GM23248 (cell line): ENCODE measurements around the gene DFFB. TPM values are rescaled to one million over a fixed set of nuclear protein-coding genes. Genes with fewer than 3 reads are reported as not detected.
"Not testable (repeated sequence)": the region's sequence is repeated elsewhere in the genome, so short reads cannot be mapped to it uniquely, and the experiment has no call there.

Experiments used
- DNase-seq: peaks from one replicate; pipeline ENCODE4 v3.0.0-alpha.2; 2015
- H2AFZ ChIP-seq: fragments of 200-600 bp; sonication (generic); 2 replicates; pipeline ENCODE4 v1.6.1; 2016; ENCODE audit warnings: antibody characterized with exemption
- H3F3A ChIP-seq: fragments of 200-600 bp; sonication (generic); 2 replicates; pipeline ENCODE4 v1.6.1; 2016; ENCODE audit warnings: mild to moderate bottlenecking, antibody characterized with exemption, mixed run types; ENCODE audit not compliant: insufficient read depth
- H3K27ac ChIP-seq: fragments of 200-600 bp; sonication (generic); 2 replicates; pipeline ENCODE4 v1.5.1; 2016; ENCODE audit warnings: mild to moderate bottlenecking
- H3K27me3 ChIP-seq: fragments of 200-600 bp; sonication (generic); replicated peaks from 2 replicates; pipeline ENCODE4 v1.6.1; 2016; ENCODE audit warnings: mild to moderate bottlenecking; ENCODE audit not compliant: insufficient read depth
- H3K36me3 ChIP-seq: fragments of 200-600 bp; sonication (generic); 2 replicates; pipeline ENCODE4 v1.6.1; 2016; ENCODE audit warnings: low read depth, mild to moderate bottlenecking
- H3K4me1 ChIP-seq: fragments of 200-600 bp; sonication (generic); 2 replicates; pipeline ENCODE4 v1.6.1; 2016; ENCODE audit warnings: mild to moderate bottlenecking; ENCODE audit not compliant: insufficient read depth
- H3K4me2 ChIP-seq: fragments of 200-600 bp; sonication (generic); one replicate; pipeline ENCODE4 v1.6.1; 2016; ENCODE audit warnings: mild to moderate bottlenecking; ENCODE audit not compliant: unreplicated experiment
- H3K4me3 ChIP-seq: fragments of 200-600 bp; sonication (generic); 2 replicates; pipeline ENCODE4 v1.5.1; 2016; ENCODE audit warnings: mild to moderate bottlenecking
- H3K79me2 ChIP-seq: fragments of 200-600 bp; sonication (generic); 2 replicates; pipeline ENCODE4 v1.6.1; 2016; ENCODE audit warnings: mild to moderate bottlenecking; ENCODE audit not compliant: insufficient read depth
- H3K9ac ChIP-seq: fragments of 200-600 bp; sonication (generic); 2 replicates; pipeline ENCODE4 v1.6.1; 2016; ENCODE audit warnings: mild to moderate bottlenecking
- H3K9me2 ChIP-seq: fragments of 200-600 bp; sonication (generic); 2 replicates; pipeline ENCODE4 v1.6.1; 2016; ENCODE audit warnings: mixed run types, mild to moderate bottlenecking, moderate library complexity; ENCODE audit not compliant: insufficient read depth
- H3K9me3 ChIP-seq: fragments of 200-600 bp; sonication (generic); one replicate; pipeline ENCODE4 v1.6.1; 2017; ENCODE audit warnings: low read depth
- H4K20me1 ChIP-seq: fragments of 200-600 bp; sonication (generic); 2 replicates; pipeline ENCODE4 v1.6.0; 2016; ENCODE audit not compliant: insufficient read depth
- EZH2 ChIP-seq: fragments of 200-600 bp; sonication (generic); IDR thresholded peaks from 2 replicates; pipeline ENCODE4 v1.6.1; 2018; ENCODE audit warnings: antibody characterized with exemption, mild to moderate bottlenecking; ENCODE audit not compliant: insufficient read depth, poor library complexity, severe bottlenecking
- EZH2phosphoT487 ChIP-seq: fragments of 200-600 bp; sonication (generic); IDR thresholded peaks from 2 replicates; pipeline ENCODE4 v1.6.1; 2018; ENCODE audit warnings: antibody characterized with exemption, moderate library complexity, mild to moderate bottlenecking, low read depth; ENCODE audit not compliant: insufficient read depth
- WGBS, 2 experiments: methylation state at CpG; one replicate each; pipeline ENCODE4 v1.1.6; 2015 to 2017; ENCODE audit warnings: low lambda C conversion rate in 2 of 2, low coverage in 1 of 2; ENCODE audit errors: missing lambda C conversion rate in 2 of 2; 5-methylcytosine and 5-hydroxymethylcytosine counted together
- in situ Hi-C: fragments of 300-500 bp; cut with MboI; formaldehyde crosslinking; loops from 2 replicates; pipeline ENCODE4 v1.15.0; 2020
- polyA plus RNA-seq: library from polyadenylated mRNA; unstranded; fragments of >200 nt; fragmentation: Nextera tagmentation; extraction: Ambion mirVana; gene quantifications from 2 replicates; pipeline ENCODE4 v1.2.1, GENCODE V29; 2016
- total RNA-seq: library from RNA; depleted of rRNA; stranded (reverse); fragments of >200 nt; shearing (Covaris generic); gene quantifications from 2 replicates; pipeline ENCODE4 v1.2.3, GENCODE V29; 2014; rRNA removed

Gene DFFB
- total RNA-seq (6.4 and 18.3 TPM in 2 replicates), polyA plus RNA-seq (2.4 and 3.2 TPM in 2 replicates)

- in situ Hi-C loops, result no loop called here
- Histone ChIP-seq H3K79me2 (peaks cover 42% of the 10 kb centered on the region), H3K4me3 (peak within 1 kb of the TSS; percentile 78), H3K27me3 (no peaks in the 10 kb centered on the region), H3K36me3 (no peaks in the 10 kb centered on the region), H3K4me2 (peak within 1 kb of the TSS; percentile 96), H3K9ac (peak within 1 kb of the TSS; percentile 79), H3K4me1 (peaks cover 13% of the 10 kb centered on the region), H3K27ac (no peak within 1 kb of the TSS), H2AFZ (peak within 1 kb of the TSS; percentile 85), H4K20me1 (no peaks in the 10 kb centered on the region; the same call in 1 of the 2 replicates), H3K9me3 (no peaks in the 10 kb centered on the region), H3F3A (peaks cover 4% of the 10 kb centered on the region; the same call in 1 of the 2 replicates), H3K9me2 (no peaks in the 10 kb centered on the region)
- no peak for TF ChIP-seq EZH2phosphoT487
- DNase-seq, result peak; percentile 84
- 1 to 2% methylated on average over 42 to 48 of the region's 73 CpGs for WGBS, 2 experiments
Observed at GRCh38 chr1:3856923-3857790, at the start of gene DFFB, which contains the start of gene CEP104. TSS of gene DFFB (plus strand) at chr1:3857476. CDS start at chr1:3857604, 128 bp downstream. TSS of gene CEP104 (minus strand) at chr1:3857211. CDS start at chr1:3852407, 4,804 bp downstream.

GRCh38 chr1:3807769-3808168 is 49.5 kb upstream of the DFFB start:
- no peaks in the 10 kb centered on the region for H3K9me2 ChIP-seq
- H3K79me2 ChIP-seq, result no peaks in the 10 kb centered on the region
- TF ChIP-seq EZH2, result no peak
- no peak for TF ChIP-seq EZH2phosphoT487
- peaks cover 3% of the 10 kb centered on the region; the same call in 1 of the 2 replicates for H3F3A ChIP-seq
- no peak overlapping the region for H3K4me2 ChIP-seq
- WGBS, 2 experiments, result 64 to 69% methylated on average over 5 of the region's 5 CpGs
- DNase-seq, result no peak
- no peak overlapping the region for H3K9ac ChIP-seq
- H3K27me3 ChIP-seq, result 0 out of 2 replicates have a peak, but pooled peaks cover 5% of the 10 kb centered on the region
- H3K9me3 ChIP-seq, result no peaks in the 10 kb centered on the region
- H4K20me1 ChIP-seq, result no peaks in the 10 kb centered on the region
- no peaks in the 10 kb centered on the region for H3K4me1 ChIP-seq
- H3K4me3 ChIP-seq, result no peak overlapping the region
- in situ Hi-C loops, result no loop called here
- H3K36me3 ChIP-seq, result no peaks in the 10 kb centered on the region
- no peak overlapping the region for H2AFZ ChIP-seq
- no peak overlapping the region for H3K27ac ChIP-seq

- Histone ChIP-seq H3K9me2 (no peaks in the 10 kb centered on the region), H3K27ac (no peak overlapping the region), H3K9me3 (no peaks in the 10 kb centered on the region), H3K4me2 (no peak overlapping the region), H3K9ac (no peak overlapping the region), H3K4me1 (no peaks in the 10 kb centered on the region), H2AFZ (no peak overlapping the region; the same call in 1 of the 2 replicates), H3K36me3 (no peaks in the 10 kb centered on the region), H4K20me1 (no peaks in the 10 kb centered on the region), H3F3A (peaks cover 3% of the 10 kb centered on the region; the same call in 1 of the 2 replicates), H3K79me2 (no peaks in the 10 kb centered on the region), H3K4me3 (no peak overlapping the region), H3K27me3 (no peaks in the 10 kb centered on the region)
- 35 to 41% methylated on average over 7 of the region's 7 CpGs for WGBS, 2 experiments
- TF ChIP-seq EZH2phosphoT487 (no peak), EZH2 (no peak)
- in situ Hi-C loops, result no loop called here
- peak; percentile 42 for DNase-seq
Observed at GRCh38 chr1:3809680-3810079, 47.6 kb upstream of the DFFB start.

- H3K36me3 ChIP-seq, H3K27ac ChIP-seq, H3K27me3 ChIP-seq, H3K4me2 ChIP-seq, H3K79me2 ChIP-seq, H2AFZ ChIP-seq, H3K4me1 ChIP-seq, H3K9ac ChIP-seq, H3K9me2 ChIP-seq, in situ Hi-C loops, H4K20me1 ChIP-seq, H3K9me3 ChIP-seq, H3K4me3 ChIP-seq, H3F3A ChIP-seq: not testable (repeated sequence)
- peak; percentile 33 for DNase-seq
- WGBS, 2 experiments, result 42% methylated on average over 9 of the region's 9 CpGs
Observed at GRCh38 chr1:3810149-3810761, 47.0 kb upstream of the DFFB start.
